Activated CD8-positive, alpha-beta memory T cell treated with anti-CD3 and anti-CD28 coated beads for 36 hours (primary cell): ENCODE measurements around the gene AADAT. TPM values are rescaled to one million over a fixed set of nuclear protein-coding genes. Genes with fewer than 3 reads are reported as not detected.
"Not testable (repeated sequence)": the region's sequence is repeated elsewhere in the genome, so short reads cannot be mapped to it uniquely, and the experiment has no call there.

Experiments
- CTCF ChIA-PET: fragments of 350-600 bp; sonication (Branson Sonifier 250); formaldehyde crosslinking; loops from one replicate; lab custom pipeline; 2021; ENCODE audit warnings: antibody characterized with exemption; lab: Charles Lee
- POLR2A ChIA-PET: fragments of 350-600 bp; sonication (Branson Sonifier 250); formaldehyde crosslinking; loops from one replicate; lab custom pipeline; 2021; ENCODE audit warnings: antibody characterized with exemption; lab: Charles Lee
- total RNA-seq, 2 experiments: library from RNA; stranded (reverse); gene quantifications; one replicate each; pipeline ENCODE4 v1.2.3, GENCODE V29; 2021

Gene AADAT
- total RNA-seq = under 1 TPM in 1 of 2 experiments, not detected in 1; 0.19 TPM

GRCh38 chr4:170089668-170090351, at the start of gene AADAT:
Gene AADAT (minus strand): TSS chr4:170089956. CDS start chr4:170089690, 266 bp downstream.
- POLR2A ChIA-PET = no interaction called here
- CTCF ChIA-PET = no interaction called here

- ChIA-PET CTCF (no interaction called here), POLR2A (no interaction called here)
Measured at GRCh38 chr4:170138580-170139194, 48.9 kb upstream of the AADAT start.

- POLR2A ChIA-PET = no interaction called here
- CTCF ChIA-PET = no interaction called here
Measured at GRCh38 chr4:170137927-170138326, 48.2 kb upstream of the AADAT start.

GRCh38 chr4:170137466-170137865, 47.7 kb upstream of the AADAT start:
- POLR2A ChIA-PET = no interaction called here
- CTCF ChIA-PET = no interaction called here

GRCh38 chr4:170134821-170135220, 45.1 kb upstream of the AADAT start:
- ChIA-PET CTCF (no interaction called here), POLR2A (no interaction called here)

DNA sequence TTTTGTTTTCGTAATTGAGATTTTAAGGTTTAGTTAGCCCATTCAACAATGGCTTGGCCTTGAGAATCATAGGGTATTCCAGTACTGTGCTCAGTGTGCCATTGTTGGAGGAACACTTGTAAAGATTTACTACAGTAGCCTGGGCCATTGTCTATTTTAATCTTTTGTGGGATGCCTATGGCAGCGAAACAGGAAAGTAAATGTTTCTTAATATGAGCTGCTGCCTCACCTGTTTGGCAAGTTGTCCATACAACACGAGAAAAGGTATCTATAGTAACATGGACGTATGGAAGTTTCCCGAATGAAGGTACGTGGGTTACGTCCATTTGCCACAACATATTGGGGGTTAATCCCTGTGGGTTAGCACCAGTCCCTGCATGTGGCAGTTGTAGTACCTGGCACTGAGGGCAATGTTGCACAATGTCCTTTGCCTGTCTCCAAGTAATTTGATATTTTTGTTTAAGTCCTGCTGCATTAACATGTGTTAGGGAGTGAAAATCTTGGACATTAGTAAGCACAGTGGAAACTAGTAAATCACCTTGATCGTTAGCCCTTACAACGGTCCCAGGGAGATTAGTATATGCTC, 38.6 kb upstream of the AADAT start:
- ChIA-PET POLR2A (no interaction called here), CTCF (no interaction called here)

- POLR2A ChIA-PET = no interaction called here
- CTCF ChIA-PET = no interaction called here
Measured at GRCh38 chr4:170127758-170128157, 38.0 kb upstream of the AADAT start.

GRCh38 chr4:170124406-170124805, 34.6 kb upstream of the AADAT start:
- ChIA-PET POLR2A (no interaction called here), CTCF (no interaction called here)

- POLR2A ChIA-PET = no interaction called here
Measured at GRCh38 chr4:170122252-170122651, 32.5 kb upstream of the AADAT start.

GRCh38 chr4:170114636-170115035, 24.9 kb upstream of the AADAT start:
- CTCF ChIA-PET = no interaction called here
- POLR2A ChIA-PET = no interaction called here

More at GRCh38 chr4:170122252-170122651, 32.5 kb upstream of the AADAT start:
- CTCF ChIA-PET = no interaction called here

GRCh38 chr4:170114183-170114582, 24.4 kb upstream of the AADAT start:
- POLR2A ChIA-PET, CTCF ChIA-PET: not testable (repeated sequence)

- CTCF ChIA-PET = no interaction called here
Measured at GRCh38 chr4:170111546-170111945, 21.8 kb upstream of the AADAT start.

GRCh38 chr4:170111085-170111484, 21.3 kb upstream of the AADAT start:
- POLR2A ChIA-PET = no interaction called here
- CTCF ChIA-PET = no interaction called here

More at GRCh38 chr4:170111546-170111945, 21.8 kb upstream of the AADAT start:
- POLR2A ChIA-PET = no interaction called here

GRCh38 chr4:170110285-170110672, 20.5 kb upstream of the AADAT start:
- CTCF ChIA-PET = no interaction called here
- POLR2A ChIA-PET = no interaction called here

GRCh38 chr4:170109586-170110284, 20.0 kb upstream of the AADAT start:
- CTCF ChIA-PET = no interaction called here

DNA sequence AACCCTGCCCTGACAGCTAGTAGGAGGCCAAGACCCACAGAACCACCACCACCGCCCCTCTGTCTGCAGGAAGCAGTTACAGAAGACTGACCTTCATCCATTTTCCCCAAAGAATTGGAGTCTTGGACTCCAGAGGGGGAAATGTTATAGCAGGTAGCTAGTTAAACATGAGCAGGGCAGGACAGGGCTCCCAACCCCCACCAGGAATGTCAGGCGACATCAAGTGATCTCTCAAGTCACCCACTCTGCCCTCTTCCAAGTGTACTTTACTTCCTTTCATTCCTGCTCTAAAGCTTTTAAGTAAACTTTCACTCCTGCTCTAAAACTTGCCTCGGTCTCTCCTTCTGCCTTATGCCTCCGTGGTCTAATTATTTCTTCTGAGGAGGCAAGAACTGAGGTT, 17.1 kb upstream of the AADAT start:
- CTCF ChIA-PET = no interaction called here
- POLR2A ChIA-PET = no interaction called here

More at GRCh38 chr4:170109586-170110284, 20.0 kb upstream of the AADAT start:
- POLR2A ChIA-PET = no interaction called here

- CTCF ChIA-PET = no interaction called here
- POLR2A ChIA-PET = no interaction called here
Measured at GRCh38 chr4:170102426-170102825, 12.7 kb upstream of the AADAT start.

DNA sequence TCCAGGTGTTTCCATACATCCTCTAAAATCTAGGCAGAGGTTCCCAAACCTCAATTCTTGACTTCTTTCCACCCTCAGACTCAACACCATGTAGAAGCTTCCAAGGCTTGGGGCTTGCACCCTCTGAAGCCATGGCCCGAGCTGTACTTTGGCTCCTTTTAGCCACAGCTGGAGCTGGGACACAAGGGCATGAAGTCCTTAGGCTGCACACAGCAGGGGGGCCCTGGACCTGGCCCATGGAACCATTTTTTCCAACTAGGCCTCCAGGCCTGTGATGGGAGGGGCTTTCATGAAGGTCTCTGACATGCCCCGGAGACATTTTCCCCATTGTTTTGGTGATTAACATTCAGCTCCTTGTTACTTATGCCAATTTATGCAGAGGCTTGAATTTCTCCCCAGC, 8.4 kb upstream of the AADAT start:
- POLR2A ChIA-PET, CTCF ChIA-PET: not testable (repeated sequence)

DNA sequence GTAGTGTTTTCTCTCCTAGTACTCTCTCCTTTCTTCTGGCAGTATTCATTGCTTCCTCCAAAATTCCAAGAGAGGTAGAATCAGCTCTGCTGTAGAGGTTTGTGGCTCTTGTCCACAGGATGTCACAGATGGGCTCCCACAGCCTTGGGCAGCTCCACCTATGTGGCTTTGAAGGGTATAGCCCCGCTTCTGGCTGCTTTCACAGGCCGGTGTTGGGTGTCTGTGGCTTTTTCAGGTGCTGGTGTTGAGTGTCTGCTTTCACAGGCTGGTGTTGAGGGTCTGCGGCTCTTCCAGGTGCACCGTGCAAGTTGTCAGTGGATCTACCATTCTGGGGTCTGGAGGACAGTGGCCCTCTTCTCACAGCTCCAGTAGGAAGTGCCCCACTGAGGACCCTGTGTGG, 7.9 kb upstream of the AADAT start:
- ChIA-PET POLR2A (no interaction called here), CTCF (no interaction called here)

DNA sequence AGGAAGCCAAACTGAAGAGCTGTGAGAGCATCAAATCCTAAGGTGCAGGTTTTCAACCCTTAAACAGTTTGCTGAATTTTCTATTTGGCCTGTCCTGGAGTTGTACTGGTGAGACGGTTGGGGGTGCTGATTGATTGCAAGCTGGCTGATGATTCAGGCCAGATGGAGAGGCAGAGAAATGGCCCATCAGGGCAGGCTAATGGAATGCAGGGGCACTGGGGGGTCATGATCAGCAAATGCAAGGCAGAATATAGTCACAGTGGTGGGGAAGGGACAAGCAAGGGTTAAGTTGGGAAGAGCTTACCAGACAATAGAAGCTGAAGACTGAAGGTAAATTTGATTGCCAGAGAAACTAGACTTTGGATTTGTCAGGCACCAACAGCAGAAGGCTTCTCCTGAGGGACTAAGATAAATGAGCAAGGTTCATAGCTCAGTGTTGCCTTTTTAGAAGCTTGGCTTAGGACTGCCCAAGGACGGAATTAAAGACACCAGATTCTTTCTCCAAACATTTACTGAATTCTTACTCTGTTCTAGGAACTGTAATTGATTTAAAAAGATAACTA, 4.3 kb upstream of the AADAT start:
- ChIA-PET CTCF (no interaction called here), POLR2A (no interaction called here)
